HG02588 (cell line): Measurements from ENCODE around the gene FOXB2.
"Not testable (repeated sequence)": the region's sequence is repeated elsewhere in the genome, so short reads cannot be mapped to it uniquely, and the experiment has no call there.

Experiments used
- ATAC-seq: cut with Tn5 transposase; IDR thresholded peaks from one replicate; pipeline ENCODE4 v1.9.1; 2021; ENCODE audit warnings: mild to moderate bottlenecking, moderate library complexity; ENCODE audit not compliant: unreplicated experiment

Gene FOXB2

DNA sequence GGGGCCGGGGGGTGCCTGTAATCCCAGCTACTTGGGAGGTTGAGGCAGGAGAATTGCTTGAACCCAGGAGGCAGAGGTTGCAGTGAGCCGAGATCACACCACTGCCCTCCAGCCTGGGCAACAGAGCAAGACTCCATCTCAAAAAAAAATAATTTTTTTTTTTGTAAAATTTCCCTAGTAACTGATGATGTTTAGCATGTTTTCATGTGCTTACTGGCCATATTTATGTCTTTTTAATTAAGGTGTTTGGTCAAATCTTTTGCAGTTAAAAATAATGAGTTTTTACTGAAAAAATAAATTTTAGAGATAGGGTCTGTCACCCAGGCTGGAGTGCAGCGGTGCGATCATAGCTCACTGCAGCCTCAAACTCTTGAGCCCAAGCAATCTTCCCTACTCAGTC is 24.3 kb downstream of the FOXB2 start:
- not testable (repeated sequence) for ATAC-seq

DNA sequence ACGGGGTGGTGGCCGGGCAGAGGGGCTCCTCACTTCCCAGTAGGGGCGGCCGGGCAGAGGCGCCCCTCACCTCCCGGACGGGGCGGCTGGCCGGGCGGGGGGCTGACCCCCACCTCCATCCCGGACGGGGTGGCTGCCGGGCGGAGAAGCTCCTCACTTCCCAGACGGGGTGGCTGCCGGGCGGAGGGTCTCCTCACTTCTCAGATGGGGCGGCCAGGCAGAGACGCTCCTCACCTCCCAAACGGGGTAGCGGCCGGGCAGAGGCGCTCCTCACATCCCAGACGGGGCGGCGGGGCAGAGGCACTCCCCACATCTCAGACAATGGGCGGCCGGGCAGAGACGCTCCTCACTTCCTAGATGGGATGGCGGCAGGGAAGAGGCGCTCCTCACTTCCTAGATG is 41.2 kb downstream of the FOXB2 start:
- ATAC-seq: not testable (repeated sequence)

DNA sequence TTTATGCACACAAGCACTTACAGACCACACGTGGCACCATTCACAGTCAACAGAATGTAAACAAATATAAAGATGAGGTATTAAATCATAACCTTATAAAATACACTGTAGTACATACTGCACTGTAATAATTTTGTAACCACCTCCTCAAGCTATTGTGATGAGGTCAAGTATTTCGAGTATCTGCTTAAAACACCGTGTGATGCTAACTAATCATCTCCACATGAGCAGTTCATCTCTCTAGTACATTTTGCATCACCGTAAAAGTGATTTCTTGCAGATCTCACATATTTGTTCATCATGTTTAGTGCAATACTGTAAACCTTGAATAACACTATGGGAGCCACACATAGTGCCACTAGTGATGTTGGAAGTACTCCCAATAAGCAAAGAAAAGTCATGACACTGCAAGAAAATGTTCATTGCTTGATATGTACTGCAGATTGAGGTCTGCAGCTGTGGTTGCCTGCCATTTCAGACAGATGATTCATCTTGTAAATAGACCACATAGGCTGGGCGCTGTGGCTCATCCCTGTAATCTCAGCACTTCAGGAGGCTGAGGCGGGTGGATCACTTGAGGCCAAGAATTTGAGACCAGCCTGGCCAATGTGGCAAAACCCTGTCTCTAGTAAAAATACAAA is 44.3 kb downstream of the FOXB2 start:
- ATAC-seq: no peak

DNA sequence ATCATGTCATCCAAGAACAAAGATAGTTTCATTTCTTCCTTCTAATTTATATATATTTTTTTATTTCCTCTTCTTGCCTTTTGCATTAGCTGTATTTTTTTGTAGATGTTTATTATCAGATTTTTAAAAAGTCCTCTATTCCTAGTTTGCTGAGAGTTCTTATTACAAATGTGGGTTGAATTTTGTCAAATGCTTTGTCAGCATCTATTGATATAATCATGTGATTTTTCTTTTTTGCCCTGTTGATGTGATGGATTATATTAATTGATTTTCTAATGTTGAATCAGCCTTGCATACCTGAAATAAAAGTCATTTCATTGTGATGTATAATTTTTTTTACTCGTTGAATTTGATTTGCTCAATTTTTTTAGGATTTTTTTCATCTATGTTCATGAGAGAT is 46.9 kb downstream of the FOXB2 start:
- no peak for ATAC-seq
